ENCODE data around the gene BID. TPM values are rescaled to one million over a fixed set of nuclear protein-coding genes. Genes with fewer than 3 reads are reported as not detected.

BID gene
- total RNA-seq, 4 donors from 2014 or later: 16.5 to 35.1 (median 27.5) TPM

DNA sequence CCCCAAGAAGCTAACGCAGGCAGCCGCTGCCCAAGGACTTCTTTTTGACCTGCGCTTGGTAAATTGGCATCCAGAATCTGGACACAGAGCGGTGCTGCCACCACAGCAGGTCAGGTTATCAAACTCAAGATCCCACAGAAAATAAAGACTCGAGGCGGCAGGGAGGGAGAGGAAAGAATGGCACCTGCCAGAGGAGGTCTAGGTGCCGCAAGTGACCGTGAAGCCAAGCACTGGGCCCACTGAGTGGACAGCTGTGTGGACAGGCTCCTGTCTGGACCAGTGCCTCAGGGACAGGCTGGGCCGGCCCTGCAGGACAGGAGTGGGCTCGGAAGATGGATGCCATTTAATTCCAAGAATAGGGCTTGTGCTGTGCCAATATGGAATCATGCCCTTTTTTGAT is 27.4 kb downstream of the BID start:
- TF ChIP-seq, protein P1, sequence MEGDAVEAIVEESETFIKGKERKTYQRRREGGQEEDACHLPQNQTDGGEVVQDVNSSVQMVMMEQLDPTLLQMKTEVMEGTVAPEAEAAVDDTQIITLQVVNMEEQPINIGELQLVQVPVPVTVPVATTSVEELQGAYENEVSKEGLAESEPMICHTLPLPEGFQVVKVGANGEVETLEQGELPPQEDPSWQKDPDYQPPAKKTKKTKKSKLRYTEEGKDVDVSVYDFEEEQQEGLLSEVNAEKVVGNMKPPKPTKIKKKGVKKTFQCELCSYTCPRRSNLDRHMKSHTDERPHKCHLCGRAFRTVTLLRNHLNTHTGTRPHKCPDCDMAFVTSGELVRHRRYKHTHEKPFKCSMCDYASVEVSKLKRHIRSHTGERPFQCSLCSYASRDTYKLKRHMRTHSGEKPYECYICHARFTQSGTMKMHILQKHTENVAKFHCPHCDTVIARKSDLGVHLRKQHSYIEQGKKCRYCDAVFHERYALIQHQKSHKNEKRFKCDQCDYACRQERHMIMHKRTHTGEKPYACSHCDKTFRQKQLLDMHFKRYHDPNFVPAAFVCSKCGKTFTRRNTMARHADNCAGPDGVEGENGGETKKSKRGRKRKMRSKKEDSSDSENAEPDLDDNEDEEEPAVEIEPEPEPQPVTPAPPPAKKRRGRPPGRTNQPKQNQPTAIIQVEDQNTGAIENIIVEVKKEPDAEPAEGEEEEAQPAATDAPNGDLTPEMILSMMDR (IDR thresholded peaks at IDR 0.05): no peak
- TF ChIP-seq POLR2A (IDR thresholded peaks at IDR 0.05): no peak
- DNase-seq: no peak
- Histone ChIP-seq H3K36me3 (no peaks in the 10 kb centered on the region), H3K4me1 (no peaks in the 10 kb centered on the region), H3K9me3 (no peaks in the 10 kb centered on the region), H3K4me3 (no peak overlapping the region), H3K27me3 (no peaks in the 10 kb centered on the region), H3K27ac (no peak overlapping the region)

DNA sequence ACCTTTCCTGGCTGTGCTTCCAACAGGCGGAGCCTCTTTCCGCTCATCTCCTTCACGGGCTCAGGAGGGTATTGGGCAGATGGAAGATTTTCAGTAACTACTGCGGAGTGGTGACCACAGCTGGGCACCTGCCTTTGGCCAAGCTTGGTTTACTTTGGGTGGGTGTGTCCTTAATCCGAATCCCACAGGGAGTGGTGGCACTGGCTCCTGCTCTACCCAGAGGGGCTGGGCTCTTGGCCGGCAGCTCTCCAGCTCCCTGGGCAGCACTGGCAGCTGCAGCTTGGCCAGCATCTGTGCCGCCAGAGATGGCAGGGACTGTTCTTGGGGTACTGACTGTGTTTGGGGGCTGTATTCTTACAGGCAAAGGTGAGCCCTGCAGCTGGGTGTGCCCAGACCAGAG is 29.8 kb downstream of the BID start:
- no peak overlapping the region for H3K27ac ChIP-seq
- no peaks in the 10 kb centered on the region for H3K27me3 ChIP-seq
- peaks cover 0 to 7% (median 0%) of the 10 kb centered on the region in 3 donors for H3K36me3 ChIP-seq
- no peaks in the 10 kb centered on the region for H3K9me3 ChIP-seq
- TF ChIP-seq, protein P1 (IDR thresholded peaks at IDR 0.05): no peak
- no peak for TF ChIP-seq POLR2A (IDR thresholded peaks at IDR 0.05)
- H3K4me3 ChIP-seq: no peak overlapping the region
- DNase-seq: no peak
- no peaks in the 10 kb centered on the region for H3K4me1 ChIP-seq

DNA sequence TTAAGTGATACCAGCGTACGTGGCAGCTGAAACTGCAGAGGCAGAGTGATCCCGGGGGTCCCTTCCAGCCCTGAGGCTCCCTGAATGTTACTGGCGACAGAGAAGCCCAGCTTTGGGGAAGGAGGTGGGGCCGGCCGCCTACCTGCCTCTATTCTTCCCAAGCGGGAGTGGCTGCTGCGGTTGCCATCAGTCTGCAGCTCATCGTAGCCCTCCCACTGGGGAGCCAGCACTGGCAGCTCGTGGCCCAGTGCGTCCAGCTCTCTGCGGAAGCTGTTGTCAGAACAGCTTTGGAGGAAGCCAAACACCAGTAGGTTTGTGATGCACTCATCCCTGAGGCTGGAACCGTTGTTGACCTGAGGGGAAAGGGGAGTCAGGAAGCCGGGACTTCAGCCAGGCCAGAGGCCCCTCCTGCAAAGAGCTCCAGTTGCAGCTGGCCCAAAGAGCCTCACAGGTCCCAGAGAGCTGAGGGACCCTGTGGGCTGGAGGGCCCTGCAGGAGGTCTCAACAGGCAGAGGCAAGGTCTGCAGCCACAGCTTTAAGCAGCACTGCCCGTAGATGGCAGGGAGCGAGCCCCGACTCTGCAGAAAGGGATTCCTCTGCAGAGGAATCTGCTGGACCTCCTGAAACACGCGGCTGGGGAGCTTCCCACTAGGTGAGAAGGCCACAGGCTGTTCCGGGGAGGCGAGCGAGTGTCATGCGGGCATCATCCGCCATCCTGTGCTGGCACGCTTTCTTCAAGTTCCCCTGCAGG is 30.4 kb downstream of the BID start:
- Histone ChIP-seq H3K9me3 (no peaks in the 10 kb centered on the region), H3K4me1 (no peaks in the 10 kb centered on the region), H3K27me3 (no peaks in the 10 kb centered on the region), H3K36me3 (peaks cover 0 to 13% (median 0%) of the 10 kb centered on the region in 3 donors), H3K4me3 (no peak overlapping the region), H3K27ac (no peak overlapping the region)
- DNase-seq: no peak
- TF ChIP-seq, protein P1 (IDR thresholded peaks at IDR 0.05): no peak
- no peak for TF ChIP-seq POLR2A (IDR thresholded peaks at IDR 0.05)

DNA sequence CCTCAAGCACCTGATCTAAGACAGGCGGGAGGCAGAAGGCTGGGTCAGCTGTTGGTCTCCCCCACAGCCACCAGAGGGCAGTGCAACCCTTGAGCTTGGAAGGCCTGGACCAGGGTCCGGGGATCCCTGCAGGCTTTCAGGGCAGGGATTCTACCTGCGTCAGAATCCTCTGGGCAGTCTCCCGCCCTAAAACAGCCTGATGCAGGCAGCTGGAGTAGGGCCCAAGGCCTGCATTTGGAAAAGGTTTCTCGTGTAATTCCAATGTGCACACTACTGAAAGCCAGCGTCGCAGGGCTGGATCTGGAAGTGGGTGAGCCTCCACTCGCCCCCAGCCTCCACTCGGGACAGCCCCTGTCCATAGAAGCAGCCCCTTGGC is 31.8 kb downstream of the BID start:
- TF ChIP-seq, protein P1 (IDR thresholded peaks at IDR 0.05): peak; percentile 15 to 86 (median 73)
- TF ChIP-seq POLR2A (IDR thresholded peaks at IDR 0.05): no peak
- peak; percentile 42 to 80 (median 77) for DNase-seq
- no peak overlapping the region for H3K4me3 ChIP-seq
- no peaks in the 10 kb centered on the region for H3K4me1 ChIP-seq
- H3K27ac ChIP-seq: no peak overlapping the region
- H3K36me3 ChIP-seq: peaks cover 0 to 26% (median 0%) of the 10 kb centered on the region in 3 donors
- H3K27me3 ChIP-seq: no peaks in the 10 kb centered on the region
- H3K9me3 ChIP-seq: no peaks in the 10 kb centered on the region

DNA sequence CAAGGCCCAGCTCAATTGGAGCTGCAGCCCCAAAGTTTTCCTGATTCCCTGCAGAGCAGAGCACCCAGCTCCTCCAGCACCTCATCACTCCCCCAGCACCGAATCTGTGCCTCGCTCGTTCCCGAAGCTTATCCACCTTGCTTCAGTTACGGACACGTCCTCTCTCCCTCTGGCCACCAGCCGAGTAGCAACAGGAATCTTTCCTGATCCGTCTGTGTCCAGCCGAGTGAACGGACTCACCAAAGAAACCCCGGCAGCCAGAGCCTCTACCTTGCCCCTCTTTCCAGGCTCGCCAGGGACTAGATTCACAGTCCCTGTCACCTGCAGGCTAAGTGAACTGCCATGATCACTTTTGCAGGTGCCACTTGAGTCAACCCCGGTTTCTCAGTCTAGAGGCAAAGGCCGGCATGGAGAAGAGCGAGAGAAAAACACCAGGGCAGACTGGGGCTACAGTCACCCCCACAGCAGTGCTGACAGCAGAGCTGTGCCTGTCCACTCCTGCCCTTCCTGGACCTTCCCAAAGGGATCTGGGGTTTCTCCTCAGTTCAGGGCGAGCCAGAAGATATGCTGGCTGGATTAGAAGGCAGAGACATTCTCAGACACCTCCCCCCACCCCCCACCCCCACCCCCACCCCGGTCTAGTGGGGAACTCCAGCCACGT is 32.3 kb downstream of the BID start:
- H3K9me3 ChIP-seq: no peaks in the 10 kb centered on the region
- H3K27me3 ChIP-seq: no peaks in the 10 kb centered on the region
- no peak for DNase-seq
- H3K27ac ChIP-seq: no peak overlapping the region
- H3K4me1 ChIP-seq: no peaks in the 10 kb centered on the region
- H3K4me3 ChIP-seq: no peak overlapping the region
- peaks cover 0 to 31% (median 0%) of the 10 kb centered on the region in 3 donors for H3K36me3 ChIP-seq
- TF ChIP-seq, protein P1 (IDR thresholded peaks at IDR 0.05): no peak
- no peak for TF ChIP-seq POLR2A (IDR thresholded peaks at IDR 0.05)

All from Peyer's patch (tissue), 4 donors.